ENCODE measurements around the gene DPH1.

Gene DPH1

DNA sequence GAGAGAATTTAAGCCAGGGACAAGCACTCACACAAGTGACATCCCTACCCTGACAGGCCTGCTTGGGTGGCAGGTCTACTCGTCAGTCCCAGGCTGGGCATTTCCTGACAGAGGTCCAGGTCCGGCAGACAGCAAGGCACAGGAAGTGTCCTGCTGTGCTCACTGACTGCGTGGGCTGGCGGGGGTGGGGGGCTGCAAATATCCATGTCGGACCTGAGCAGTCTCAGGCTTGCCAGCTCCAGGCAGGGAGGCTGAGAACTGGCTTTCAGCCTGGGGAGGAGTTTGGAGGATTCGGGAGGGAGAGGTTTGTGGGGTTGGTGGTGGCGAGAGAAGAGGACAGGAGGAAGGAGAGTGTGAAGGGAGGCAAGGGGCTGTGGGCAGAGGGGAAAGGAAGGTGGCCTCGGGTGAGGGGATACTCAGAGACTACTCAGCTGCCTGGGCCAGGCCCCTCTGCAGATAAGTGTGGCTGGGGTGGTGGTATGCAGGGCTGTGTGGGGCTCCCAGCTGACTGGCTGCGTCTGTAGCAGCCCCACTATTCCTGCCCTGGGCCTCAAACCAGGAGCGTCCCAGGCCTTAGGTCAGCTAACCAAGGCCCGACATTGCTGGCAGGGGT, 32.7 kb downstream of the DPH1 start:
- DNase-seq: no peak

DNA sequence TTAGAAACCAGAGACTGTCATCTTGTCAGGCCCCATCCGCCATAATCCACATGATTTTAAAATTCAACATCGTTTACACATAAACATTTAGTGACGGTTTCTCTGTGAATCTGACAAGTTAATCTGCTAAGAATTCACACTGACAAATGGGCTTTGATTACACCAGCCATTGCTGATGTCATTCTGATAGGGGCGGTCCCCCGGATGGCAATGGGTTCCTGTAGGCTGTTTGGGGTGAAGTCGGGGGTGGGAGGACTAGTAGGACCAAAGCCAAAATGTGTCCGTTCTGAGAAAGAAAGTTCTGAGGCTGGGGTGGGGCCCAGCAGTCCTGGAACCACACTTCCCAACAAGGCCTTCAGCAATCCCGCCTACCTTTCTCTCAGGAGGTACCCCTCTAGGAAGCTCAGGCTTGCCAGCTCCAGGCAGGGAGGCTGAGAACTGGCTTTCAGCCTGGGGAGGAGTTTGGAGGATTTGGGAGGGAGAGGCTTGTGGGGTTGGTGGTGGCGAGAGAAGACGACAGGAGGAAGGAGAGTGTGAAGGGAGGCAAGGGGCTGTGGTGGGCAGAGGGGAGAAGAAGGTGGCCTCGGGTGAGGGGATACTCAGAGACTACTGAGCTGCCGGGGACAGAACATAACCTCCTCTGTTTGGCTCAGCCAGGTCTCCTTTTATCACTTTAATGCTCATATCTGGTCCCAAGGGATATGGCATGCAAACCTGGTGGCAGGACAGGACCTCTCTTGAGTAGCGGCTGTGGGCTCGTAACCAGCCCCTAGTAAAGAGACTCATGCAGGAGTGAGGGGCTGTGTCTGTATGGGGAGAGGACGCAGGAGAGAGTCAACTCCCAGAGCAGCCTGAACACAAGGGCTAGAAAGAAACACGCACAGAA, 33.6 kb downstream of the DPH1 start:
- no peak for DNase-seq

- DNase-seq: no peak
These were observed 34.2 kb downstream of the DPH1 start for GRCh38 chr17:2064147-2064489.

GRCh38 chr17:2064520-2064971, 34.6 kb downstream of the DPH1 start:
- DNase-seq: no peak

DNA sequence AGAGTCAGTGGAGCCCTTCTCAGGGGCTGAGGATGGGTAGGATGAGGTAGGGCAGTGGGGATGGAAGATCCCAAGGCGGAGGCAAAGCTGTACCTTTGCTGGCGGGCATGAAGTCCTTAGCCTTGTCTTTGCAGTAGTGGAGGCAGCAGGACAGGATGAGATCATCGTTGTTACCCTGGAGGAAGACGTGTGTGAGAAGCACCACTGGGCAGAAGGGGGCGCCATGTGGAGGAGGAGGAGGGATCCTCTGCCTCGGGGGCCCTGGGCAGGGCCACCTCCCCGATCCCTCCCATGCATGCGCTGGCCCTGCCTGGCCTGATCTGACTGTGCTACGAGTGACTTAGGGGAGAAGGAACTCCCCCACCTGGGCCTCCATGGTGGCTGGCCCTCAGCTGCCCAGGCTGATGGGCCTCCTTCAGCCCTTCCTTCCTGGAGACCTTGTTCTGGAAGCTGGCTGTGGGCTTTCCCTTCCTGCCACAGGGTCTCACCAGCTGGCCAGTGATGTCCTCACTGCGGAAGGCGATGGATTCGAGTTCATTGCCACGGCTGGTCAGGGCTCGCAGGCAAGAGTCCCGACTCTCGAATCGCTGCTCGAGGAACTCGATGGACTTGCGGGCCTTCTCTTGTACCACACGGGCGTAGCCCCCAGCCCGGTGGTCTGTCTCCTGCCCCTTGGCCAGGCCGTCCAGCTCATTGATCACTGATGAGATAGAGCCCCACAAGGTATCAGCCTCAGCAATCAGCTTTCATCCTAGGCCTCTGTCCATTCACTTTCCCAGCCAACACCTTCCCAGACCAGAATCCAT, 35.2 kb downstream of the DPH1 start:
- no peak for DNase-seq

DNA sequence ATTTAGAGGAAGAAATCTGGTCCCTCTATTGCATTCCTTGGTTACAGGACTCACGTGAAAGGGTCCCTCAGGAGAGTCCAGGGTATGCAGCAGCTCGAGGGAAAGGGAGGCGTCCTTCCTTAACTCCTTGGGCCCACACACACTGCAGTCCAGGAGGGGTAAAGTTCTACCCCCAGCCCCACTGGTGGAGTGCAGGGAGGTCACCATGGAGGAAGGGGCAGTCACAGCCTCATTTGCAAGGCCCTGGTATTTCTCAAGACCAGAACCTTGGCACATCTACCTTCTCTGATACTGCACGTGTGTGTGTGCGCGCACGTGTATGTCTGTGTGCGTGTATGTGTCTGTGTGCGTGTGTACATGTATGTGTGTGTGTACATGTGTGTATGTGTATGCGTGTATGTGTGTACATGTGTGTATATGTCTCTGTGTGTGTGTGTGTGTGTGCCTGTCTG, 36.0 kb downstream of the DPH1 start:
- DNase-seq: no peak

DNA sequence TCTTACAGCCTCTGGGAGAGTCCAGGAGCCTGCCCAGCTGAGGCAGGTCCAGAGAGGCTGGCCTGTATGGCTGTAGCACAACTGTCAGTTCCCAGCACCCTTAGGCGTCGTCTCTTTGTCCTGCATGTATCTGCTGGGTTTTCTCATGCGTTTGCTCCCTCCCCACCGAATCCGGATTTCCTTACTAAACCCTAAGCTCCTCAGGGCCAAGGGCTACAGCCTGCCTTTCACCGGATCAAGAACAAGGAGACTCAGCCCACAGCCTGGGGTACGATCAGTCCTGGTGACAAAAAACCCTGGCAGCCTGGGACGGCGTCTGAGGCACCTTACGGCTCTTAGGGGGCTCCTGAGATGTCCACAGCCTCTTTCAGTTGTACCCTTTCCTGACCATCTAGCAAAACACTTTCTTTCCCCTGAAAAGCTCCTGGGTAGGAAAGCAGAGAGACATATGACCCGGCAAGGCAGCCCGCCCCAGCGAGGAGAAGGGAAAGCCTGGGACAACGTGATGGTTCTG, 37.2 kb downstream of the DPH1 start:
- no peak for DNase-seq

DNA sequence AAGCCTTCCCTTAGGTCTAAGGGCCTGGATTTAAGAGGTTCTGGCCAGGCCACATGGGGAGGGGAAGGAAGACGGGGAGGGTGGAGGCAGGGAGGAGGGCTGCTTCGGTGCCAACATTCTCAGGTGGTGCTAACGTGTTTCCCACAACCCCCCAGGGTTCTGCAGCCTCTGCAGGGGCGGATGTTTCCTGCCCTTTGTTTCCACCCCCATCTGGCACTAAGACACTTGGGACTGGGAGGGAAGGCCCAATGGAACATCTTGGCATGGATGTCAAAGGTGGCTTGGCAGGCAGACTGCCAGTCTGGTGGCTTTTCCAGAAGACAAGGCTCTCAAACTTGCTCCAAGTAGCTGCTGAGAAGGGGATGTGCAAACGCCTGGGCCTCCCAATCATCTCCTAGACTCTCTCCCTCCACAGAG, 37.7 kb downstream of the DPH1 start:
- no peak for DNase-seq

DNA sequence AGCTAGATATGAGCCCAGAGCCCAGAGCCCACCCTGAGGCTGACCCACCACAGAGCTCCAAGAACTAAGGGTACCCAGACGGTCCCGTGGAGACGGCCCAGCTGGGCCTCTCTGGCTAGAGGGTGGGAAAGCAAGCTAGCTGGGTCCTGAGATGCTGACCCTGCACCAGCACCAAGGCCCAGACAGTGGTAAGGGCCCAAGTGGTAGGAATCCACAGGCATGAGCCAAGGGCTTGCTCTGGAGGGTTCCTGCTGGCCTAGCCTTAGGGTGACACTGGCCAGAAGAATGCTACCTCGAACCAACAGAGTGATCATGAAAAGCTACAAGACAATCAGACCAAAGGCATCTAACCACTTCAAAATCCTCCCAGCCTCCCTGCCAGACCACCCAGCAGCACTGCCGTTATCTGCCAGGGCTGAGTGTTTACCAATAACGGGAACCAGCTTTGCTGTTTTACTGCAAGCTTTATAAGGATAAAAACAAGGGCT, 38.1 kb downstream of the DPH1 start:
- no peak for DNase-seq

- DNase-seq: no peak
These were observed 38.6 kb downstream of the DPH1 start for GRCh38 chr17:2068519-2069051.

GRCh38 chr17:2070241-2071023, 40.5 kb downstream of the DPH1 start:
- DNase-seq: no peak

DNA sequence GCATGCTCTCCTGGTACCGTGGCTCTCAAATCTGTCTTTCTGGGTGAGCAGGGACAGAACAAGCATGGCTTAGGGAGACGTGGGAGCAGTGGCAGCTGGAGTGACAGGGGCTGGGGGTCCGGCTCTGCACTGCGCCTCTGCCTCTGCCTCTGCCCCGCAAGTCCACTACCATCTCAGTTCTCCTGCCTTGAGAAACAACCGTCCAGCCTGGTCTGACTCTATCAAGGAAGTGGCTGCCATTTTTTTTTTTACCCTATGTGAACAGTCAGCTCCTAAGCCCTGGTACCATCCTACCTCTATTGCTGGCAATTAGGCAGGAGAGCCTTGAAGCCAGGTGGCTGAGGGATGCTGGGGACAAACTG, 41.1 kb downstream of the DPH1 start:
- no peak for DNase-seq

DNA sequence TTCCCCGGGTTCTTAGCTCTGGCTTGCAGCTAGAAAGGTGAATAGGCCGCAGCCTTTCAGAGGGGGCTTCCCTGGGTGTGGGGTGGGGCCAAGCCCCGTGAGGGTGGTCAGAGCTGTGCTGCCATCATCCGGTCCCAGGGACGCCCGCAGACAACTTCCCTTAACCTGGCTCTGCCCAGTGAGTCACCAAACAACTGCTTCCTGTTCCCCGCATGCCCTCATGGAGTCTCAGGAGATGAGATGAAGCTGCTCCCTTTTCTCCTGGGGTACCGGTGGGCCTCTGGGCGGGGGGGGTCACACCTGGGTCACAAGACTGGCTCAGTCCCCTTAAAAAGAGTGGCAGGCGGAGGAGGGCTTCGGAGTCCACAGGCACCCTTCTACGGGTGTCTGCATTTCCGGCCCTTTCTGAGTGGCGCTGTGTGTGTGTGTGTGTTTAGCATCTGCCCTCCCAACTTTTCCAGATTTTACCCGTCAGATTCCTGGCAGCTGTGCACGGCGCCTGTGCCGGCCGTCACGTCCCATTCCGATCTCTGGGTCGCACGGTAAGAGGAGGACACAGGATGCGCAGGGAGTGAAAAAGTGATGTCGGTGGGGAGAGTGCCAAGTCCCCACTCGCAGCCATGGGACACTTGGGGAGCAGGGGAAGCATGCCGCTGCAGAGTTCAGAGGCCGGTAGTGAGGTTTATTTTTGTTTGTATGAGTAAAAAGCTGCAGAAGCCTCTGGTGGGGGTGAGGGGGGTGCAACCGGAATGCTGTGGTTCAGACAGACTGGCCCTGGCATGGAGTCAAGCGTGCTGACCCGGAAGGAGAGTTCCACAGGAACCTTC, 41.7 kb downstream of the DPH1 start:
- DNase-seq: no peak

DNA sequence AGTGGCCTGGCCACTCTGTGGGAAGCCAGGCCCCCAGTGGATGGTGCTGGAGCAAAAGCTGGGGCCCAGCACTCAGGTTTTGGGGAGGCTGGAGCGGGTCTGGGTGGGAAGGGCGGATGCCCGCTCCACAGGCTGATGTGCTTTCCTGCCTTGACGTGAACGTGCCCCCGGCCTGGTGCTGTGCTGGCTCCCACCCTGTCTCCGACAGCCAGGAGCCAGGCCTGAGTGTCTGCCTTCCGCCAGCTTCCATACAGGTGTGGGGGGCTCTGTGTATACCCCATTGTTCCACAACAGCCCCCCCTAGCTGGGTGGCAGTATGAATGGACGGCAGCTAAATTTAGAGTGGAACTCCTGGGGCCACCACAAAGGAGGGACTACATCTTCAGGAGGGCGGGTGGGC, 45.0 kb downstream of the DPH1 start:
- no peak for DNase-seq

- DNase-seq: no peak
These were observed 45.6 kb downstream of the DPH1 start for GRCh38 chr17:2075336-2076086.

DNA sequence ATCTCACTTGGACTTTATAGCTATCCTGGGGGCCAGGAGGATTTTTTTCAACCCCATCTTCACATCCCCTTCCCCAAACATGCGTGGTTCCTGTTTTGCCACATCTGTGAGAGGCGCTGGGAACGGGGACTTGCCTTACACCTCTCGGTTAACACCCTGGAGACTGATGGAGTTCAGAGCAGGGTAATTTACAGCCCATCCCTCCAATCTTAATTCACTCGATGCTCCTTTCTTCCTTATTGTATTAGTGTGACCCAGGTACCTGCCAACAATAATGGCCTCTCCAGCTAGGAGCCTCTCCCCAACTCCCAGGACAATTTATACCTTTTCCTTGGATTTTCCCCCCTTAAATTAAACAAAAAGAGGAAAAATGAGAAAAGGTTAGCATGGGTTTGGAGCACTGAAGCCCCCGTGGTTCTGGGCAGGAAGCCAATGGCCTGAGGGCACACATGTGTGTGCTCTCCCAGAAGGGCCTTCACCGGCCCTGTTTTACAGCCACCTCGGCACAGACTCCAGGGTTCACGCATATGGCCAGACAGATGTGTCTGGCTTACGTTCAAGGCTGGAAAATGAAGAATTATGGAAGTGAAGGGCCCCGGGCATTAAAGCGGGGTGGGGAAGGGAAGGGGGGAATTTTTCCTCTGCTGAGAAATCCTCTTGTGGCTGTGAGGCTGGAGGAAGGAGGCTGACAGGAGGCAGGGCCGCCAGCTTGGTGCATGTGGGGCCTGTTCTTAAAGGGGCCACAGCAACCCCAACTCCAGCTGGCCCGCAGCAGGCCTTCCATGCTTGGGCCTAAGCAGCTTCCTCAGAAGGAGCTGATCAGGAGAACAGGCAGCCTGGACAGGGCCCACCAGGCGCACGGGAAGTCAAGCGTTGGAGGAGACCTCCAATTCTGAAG, 46.4 kb downstream of the DPH1 start:
- no peak for DNase-seq

GRCh38 chr17:2077040-2077439, 47.1 kb downstream of the DPH1 start:
- no peak for DNase-seq

- no peak for DNase-seq
These were observed 51.6 kb downstream of the DPH1 start for GRCh38 chr17:2081564-2081963.

DNA sequence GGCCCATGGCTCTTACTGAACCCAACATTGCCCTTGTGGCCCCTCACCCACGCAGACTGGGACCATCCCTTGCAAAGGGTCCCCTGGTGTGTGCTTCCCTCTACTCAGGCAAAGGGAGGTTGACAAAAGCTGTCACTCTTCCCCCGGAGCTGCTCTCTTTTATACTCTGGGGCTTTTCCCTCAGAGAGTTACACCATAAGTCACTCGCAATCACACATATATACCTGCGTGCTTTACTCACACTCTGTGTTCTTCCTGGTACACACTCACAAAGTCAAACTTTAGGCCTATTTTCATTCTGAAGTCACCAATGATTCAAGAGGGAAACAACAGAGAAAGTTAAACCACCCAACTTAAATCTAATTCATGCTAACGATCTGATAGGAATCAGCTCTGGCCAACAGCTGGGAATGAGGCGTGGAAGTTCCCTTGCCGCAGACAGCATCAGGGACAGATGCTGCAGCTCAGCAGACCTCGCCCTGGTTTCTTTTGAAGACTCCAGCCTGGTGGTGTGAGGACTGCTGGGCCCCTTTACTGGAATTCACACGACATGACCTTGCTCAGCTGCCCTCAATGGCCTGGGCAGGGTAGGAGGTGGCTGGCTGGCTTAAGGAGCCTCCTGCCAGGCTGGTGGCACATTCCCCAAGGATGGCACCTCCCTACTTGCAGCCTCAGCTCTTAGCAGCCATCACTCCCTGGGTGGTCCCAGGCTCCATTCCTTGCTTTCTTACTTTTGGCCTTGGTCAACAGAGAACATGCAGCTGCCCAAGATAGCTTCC, 52.2 kb downstream of the DPH1 start:
- no peak for DNase-seq

All from NCI-H1436 (cell line).